Liver (tissue), 3 donors: ENCODE measurements around the gene ZDHHC19.

ENCODE experiments used
- EGR1 ChIP-seq, 2 donors: IDR thresholded peaks; 2 replicates each; pipeline ENCODE4 v1.6.1; 2016 to 2018; ENCODE audit warnings: antibody characterized with exemption in 2 of 2, low read depth in 2 of 2
- GABPA ChIP-seq, 2 donors: IDR thresholded peaks in 1 of 2; conservative IDR thresholded peaks in 1 of 2; 2 replicates each; pipeline ENCODE4 v1.6.1; 2016; ENCODE audit warnings: antibody characterized with exemption in 2 of 2, mild to moderate bottlenecking in 1 of 2, moderate library complexity in 1 of 2
- JUND ChIP-seq, 2 donors: IDR thresholded peaks; 2 replicates each; pipeline ENCODE4 v1.6.1; 2016; ENCODE audit warnings: antibody characterized with exemption in 2 of 2
- RAD21 ChIP-seq, 2 donors: IDR thresholded peaks; 2 replicates each; pipeline ENCODE4 v1.6.1; 2016; ENCODE audit warnings: antibody characterized with exemption in 2 of 2, mild to moderate bottlenecking in 2 of 2
- RXRA ChIP-seq, 2 donors: IDR thresholded peaks; 2 replicates each; pipeline ENCODE4 v1.6.1; 2017 to 2018; ENCODE audit warnings: antibody characterized with exemption in 2 of 2, mild to moderate bottlenecking in 1 of 2
- SP1 ChIP-seq: IDR thresholded peaks from 2 replicates; pipeline ENCODE4 v1.6.1; 2018; ENCODE audit warnings: antibody characterized with exemption, mild to moderate bottlenecking
- TAF1 ChIP-seq: conservative IDR thresholded peaks from 2 replicates; pipeline ENCODE4 v1.6.1; 2016; ENCODE audit warnings: antibody characterized with exemption, mild to moderate bottlenecking
- YY1 ChIP-seq: IDR thresholded peaks from 2 replicates; pipeline ENCODE4 v1.6.1; 2016; ENCODE audit warnings: antibody characterized with exemption, mild to moderate bottlenecking
- TF ChIP-seq, protein P1 (sequence below): IDR thresholded peaks from 2 replicates; pipeline ENCODE4 v1.6.1; 2016; ENCODE audit warnings: antibody characterized with exemption, mild to moderate bottlenecking
- TF ChIP-seq, protein P2 (sequence below): fragments of 150-350 bp; IDR thresholded peaks from 2 replicates; pipeline ENCODE4 v1.5.1; 2017; ENCODE audit warnings: improper control_type of control experiment, low read depth, low read length; ENCODE audit not compliant: missing input control
- TF ChIP-seq, protein P3 (sequence below): IDR thresholded peaks from 2 replicates; pipeline ENCODE4 v1.6.1; 2016; ENCODE audit warnings: antibody characterized with exemption
- TF ChIP-seq, protein P4 (sequence below): IDR thresholded peaks from 2 replicates; pipeline ENCODE4 v1.6.1; 2016; ENCODE audit warnings: antibody characterized with exemption
- TF ChIP-seq, protein P5 (sequence below): IDR thresholded peaks from 2 replicates; pipeline ENCODE4 v1.6.1; 2016; ENCODE audit warnings: antibody characterized with exemption
- donor health status: healthy.
- donor health status: healthy.

DNA sequence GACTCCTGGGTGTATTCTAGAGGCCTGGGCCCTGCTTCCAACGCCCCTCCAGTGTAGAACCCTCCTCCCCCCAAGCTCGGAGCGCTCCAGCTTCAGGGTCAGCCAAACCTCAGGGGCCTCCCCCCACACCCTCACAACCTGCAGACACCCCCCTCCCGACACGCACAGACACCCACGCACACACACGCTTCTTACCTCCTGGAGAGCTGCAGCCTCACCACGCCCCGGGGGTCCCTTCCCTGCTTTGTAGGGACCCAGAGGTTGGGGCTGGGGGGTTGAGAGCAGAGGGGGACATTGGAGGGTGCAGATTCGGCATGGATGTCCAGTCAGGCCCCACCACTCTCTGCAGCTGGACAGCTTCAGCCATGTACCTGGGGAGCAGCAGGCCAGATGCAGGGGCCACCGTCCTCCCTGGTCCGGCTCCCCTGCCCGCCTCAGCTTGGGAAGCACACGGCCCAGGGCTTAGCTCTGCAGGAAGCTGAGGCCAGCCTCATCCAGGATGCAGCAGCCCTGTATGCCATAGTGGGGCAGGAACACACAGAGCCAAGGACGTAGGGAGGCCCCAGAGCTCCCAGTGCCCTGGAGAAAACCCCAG lies 13.0 kb downstream of the ZDHHC19 start:
- TF ChIP-seq, protein P1, sequence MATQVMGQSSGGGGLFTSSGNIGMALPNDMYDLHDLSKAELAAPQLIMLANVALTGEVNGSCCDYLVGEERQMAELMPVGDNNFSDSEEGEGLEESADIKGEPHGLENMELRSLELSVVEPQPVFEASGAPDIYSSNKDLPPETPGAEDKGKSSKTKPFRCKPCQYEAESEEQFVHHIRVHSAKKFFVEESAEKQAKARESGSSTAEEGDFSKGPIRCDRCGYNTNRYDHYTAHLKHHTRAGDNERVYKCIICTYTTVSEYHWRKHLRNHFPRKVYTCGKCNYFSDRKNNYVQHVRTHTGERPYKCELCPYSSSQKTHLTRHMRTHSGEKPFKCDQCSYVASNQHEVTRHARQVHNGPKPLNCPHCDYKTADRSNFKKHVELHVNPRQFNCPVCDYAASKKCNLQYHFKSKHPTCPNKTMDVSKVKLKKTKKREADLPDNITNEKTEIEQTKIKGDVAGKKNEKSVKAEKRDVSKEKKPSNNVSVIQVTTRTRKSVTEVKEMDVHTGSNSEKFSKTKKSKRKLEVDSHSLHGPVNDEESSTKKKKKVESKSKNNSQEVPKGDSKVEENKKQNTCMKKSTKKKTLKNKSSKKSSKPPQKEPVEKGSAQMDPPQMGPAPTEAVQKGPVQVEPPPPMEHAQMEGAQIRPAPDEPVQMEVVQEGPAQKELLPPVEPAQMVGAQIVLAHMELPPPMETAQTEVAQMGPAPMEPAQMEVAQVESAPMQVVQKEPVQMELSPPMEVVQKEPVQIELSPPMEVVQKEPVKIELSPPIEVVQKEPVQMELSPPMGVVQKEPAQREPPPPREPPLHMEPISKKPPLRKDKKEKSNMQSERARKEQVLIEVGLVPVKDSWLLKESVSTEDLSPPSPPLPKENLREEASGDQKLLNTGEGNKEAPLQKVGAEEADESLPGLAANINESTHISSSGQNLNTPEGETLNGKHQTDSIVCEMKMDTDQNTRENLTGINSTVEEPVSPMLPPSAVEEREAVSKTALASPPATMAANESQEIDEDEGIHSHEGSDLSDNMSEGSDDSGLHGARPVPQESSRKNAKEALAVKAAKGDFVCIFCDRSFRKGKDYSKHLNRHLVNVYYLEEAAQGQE, result no peak
- TF ChIP-seq, protein P2, sequence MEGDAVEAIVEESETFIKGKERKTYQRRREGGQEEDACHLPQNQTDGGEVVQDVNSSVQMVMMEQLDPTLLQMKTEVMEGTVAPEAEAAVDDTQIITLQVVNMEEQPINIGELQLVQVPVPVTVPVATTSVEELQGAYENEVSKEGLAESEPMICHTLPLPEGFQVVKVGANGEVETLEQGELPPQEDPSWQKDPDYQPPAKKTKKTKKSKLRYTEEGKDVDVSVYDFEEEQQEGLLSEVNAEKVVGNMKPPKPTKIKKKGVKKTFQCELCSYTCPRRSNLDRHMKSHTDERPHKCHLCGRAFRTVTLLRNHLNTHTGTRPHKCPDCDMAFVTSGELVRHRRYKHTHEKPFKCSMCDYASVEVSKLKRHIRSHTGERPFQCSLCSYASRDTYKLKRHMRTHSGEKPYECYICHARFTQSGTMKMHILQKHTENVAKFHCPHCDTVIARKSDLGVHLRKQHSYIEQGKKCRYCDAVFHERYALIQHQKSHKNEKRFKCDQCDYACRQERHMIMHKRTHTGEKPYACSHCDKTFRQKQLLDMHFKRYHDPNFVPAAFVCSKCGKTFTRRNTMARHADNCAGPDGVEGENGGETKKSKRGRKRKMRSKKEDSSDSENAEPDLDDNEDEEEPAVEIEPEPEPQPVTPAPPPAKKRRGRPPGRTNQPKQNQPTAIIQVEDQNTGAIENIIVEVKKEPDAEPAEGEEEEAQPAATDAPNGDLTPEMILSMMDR, result no peak
- no peak for TF ChIP-seq GABPA (IDR thresholded peaks at IDR 0.05 in 1 of 2, conservative IDR thresholded peaks at IDR 0.05 in 1 of 2)
- TF ChIP-seq, protein P3, sequence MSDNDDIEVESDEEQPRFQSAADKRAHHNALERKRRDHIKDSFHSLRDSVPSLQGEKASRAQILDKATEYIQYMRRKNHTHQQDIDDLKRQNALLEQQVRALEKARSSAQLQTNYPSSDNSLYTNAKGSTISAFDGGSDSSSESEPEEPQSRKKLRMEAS, result no peak
- no peak for TF ChIP-seq TAF1
- TF ChIP-seq JUND (IDR thresholded peaks at IDR 0.05), result no peak
- TF ChIP-seq, protein P4, sequence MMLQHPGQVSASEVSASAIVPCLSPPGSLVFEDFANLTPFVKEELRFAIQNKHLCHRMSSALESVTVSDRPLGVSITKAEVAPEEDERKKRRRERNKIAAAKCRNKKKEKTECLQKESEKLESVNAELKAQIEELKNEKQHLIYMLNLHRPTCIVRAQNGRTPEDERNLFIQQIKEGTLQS, result no peak
- TF ChIP-seq YY1, result no peak
- no peak for TF ChIP-seq EGR1 (IDR thresholded peaks at IDR 0.05; ENCODE audit: low read depth in 2 of 2)
- TF ChIP-seq, protein P5, sequence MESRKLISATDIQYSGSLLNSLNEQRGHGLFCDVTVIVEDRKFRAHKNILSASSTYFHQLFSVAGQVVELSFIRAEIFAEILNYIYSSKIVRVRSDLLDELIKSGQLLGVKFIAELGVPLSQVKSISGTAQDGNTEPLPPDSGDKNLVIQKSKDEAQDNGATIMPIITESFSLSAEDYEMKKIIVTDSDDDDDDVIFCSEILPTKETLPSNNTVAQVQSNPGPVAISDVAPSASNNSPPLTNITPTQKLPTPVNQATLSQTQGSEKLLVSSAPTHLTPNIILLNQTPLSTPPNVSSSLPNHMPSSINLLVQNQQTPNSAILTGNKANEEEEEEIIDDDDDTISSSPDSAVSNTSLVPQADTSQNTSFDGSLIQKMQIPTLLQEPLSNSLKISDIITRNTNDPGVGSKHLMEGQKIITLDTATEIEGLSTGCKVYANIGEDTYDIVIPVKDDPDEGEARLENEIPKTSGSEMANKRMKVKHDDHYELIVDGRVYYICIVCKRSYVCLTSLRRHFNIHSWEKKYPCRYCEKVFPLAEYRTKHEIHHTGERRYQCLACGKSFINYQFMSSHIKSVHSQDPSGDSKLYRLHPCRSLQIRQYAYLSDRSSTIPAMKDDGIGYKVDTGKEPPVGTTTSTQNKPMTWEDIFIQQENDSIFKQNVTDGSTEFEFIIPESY, result no peak
- TF ChIP-seq RXRA (IDR thresholded peaks at IDR 0.05), result no peak
- TF ChIP-seq RAD21 (IDR thresholded peaks at IDR 0.05), result no peak
- TF ChIP-seq SP1, result no peak
